Stimulated activated naive CD8-positive, alpha-beta T cell treated with anti-CD3 and anti-CD28 coated beads, Interleukin-15, Interleukin-2, amounts not matched to agents 100 U/mL and 50 U/mL, for 24 hours (primary cell): ENCODE data around the gene BLID.

Experiments
- ATAC-seq: fragments of 150-1000 bp; cut with Tn5 transposase; one replicate; pipeline ENCODE4 v1.10.0; 2021
- DNase-seq: peaks from one replicate; pipeline ENCODE4 v3.0.0; 2021

The BLID gene

GRCh38 chr11:122104341-122104740 is 11.7 kb downstream of the BLID start:
- DNase-seq, result no peak
- ATAC-seq, result no peak

GRCh38 chr11:122103726-122104125 is 12.3 kb downstream of the BLID start:
- DNase-seq (no peak), ATAC-seq (no peak)

- DNase-seq (no peak), ATAC-seq (no peak)
Measured at GRCh38 chr11:122103321-122103720, 12.7 kb downstream of the BLID start.

GRCh38 chr11:122102426-122102825 is 13.6 kb downstream of the BLID start:
- ATAC-seq (no peak), DNase-seq (no peak)

GRCh38 chr11:122101625-122102291 is 14.3 kb downstream of the BLID start:
- no peak for ATAC-seq
- no peak for DNase-seq

- DNase-seq, result no peak
- no peak for ATAC-seq
Measured at GRCh38 chr11:122100756-122101080, 15.3 kb downstream of the BLID start.

GRCh38 chr11:122100037-122100755 is 15.8 kb downstream of the BLID start:
- ATAC-seq (no peak), DNase-seq (no peak)

- no peak for ATAC-seq
- no peak for DNase-seq
Measured at GRCh38 chr11:122099374-122100036, 16.5 kb downstream of the BLID start.

- no peak for DNase-seq
- ATAC-seq, result no peak
Measured at GRCh38 chr11:122098261-122098980, 17.6 kb downstream of the BLID start.

- DNase-seq, result no peak
- ATAC-seq, result no peak
Measured at GRCh38 chr11:122097419-122098001, 18.5 kb downstream of the BLID start.

- ATAC-seq, result no peak
- no peak for DNase-seq
Measured at GRCh38 chr11:122096272-122097112, 19.5 kb downstream of the BLID start.

- no peak for ATAC-seq
- no peak for DNase-seq
Measured at GRCh38 chr11:122095681-122096262, 20.2 kb downstream of the BLID start.

GRCh38 chr11:122094836-122095235 is 21.2 kb downstream of the BLID start:
- DNase-seq (no peak), ATAC-seq (no peak)

- no peak for DNase-seq
Measured at GRCh38 chr11:122093731-122094275, 22.2 kb downstream of the BLID start.

GRCh38 chr11:122091835-122092234 is 24.2 kb downstream of the BLID start:
- no peak for DNase-seq
- ATAC-seq, result no peak

More at GRCh38 chr11:122093731-122094275, 22.2 kb downstream of the BLID start:
- ATAC-seq, result no peak

- DNase-seq, result no peak
- no peak for ATAC-seq
Measured at GRCh38 chr11:122089111-122089510, 26.9 kb downstream of the BLID start.

- no peak for DNase-seq
- no peak for ATAC-seq
Measured at GRCh38 chr11:122085712-122086111, 30.3 kb downstream of the BLID start.

GRCh38 chr11:122085264-122085663 is 30.8 kb downstream of the BLID start:
- DNase-seq (no peak), ATAC-seq (no peak)

GRCh38 chr11:122082205-122082604 is 33.8 kb downstream of the BLID start:
- DNase-seq, result no peak
- no peak for ATAC-seq

GRCh38 chr11:122081073-122081472 is 34.9 kb downstream of the BLID start:
- no peak for ATAC-seq
- no peak for DNase-seq

GRCh38 chr11:122077459-122077858 is 38.6 kb downstream of the BLID start:
- DNase-seq (no peak), ATAC-seq (no peak)
